ENCODE measurements around the gene SGMS1.
A peak's percentile ranks its signal among the peaks of the same experiment; 100 is the strongest.

Gene SGMS1

DNA sequence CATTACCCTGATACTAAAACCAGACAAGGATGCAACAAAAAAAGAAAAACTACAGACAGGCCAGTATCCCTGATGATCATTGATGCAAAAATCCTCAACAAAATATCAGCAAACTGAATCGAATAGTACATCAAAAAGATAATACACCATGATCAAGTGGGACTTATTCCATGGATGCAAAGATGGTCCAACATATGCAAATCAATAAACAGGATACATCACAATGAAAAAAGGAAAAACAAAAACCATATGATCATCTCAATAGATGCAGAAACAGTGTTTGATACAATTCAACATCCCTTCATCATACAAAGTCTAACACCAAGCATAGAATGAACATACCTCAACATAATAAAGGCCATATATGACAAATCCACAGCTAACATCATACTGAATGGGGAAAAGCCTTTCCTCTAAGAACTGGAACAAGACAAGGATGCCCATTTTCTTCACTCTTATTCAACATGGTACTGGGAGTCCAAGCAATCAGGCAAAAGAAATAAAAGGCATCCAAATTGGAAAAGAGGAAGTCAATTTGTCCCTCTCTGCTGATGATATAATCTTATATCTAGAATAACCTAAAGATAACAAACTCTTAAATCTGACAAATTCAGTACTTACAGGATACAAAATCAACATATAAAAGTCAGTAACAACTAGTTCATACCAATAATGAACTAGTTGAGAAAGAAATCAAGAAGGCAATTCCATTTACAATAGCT, 323.6 kb downstream of the SGMS1 start:
- no peak overlapping the region for H3K4me3 ChIP-seq (ENCODE audit: control insufficient read depth, low read depth, low read length)
- TF ChIP-seq, protein P1, sequence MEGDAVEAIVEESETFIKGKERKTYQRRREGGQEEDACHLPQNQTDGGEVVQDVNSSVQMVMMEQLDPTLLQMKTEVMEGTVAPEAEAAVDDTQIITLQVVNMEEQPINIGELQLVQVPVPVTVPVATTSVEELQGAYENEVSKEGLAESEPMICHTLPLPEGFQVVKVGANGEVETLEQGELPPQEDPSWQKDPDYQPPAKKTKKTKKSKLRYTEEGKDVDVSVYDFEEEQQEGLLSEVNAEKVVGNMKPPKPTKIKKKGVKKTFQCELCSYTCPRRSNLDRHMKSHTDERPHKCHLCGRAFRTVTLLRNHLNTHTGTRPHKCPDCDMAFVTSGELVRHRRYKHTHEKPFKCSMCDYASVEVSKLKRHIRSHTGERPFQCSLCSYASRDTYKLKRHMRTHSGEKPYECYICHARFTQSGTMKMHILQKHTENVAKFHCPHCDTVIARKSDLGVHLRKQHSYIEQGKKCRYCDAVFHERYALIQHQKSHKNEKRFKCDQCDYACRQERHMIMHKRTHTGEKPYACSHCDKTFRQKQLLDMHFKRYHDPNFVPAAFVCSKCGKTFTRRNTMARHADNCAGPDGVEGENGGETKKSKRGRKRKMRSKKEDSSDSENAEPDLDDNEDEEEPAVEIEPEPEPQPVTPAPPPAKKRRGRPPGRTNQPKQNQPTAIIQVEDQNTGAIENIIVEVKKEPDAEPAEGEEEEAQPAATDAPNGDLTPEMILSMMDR (conservative IDR thresholded peaks at IDR 0.05; ENCODE audit: control insufficient read depth, insufficient read depth, low read depth, low read length), result no peak
- no peak for DNase-seq (ENCODE audit: low read depth)

DNA sequence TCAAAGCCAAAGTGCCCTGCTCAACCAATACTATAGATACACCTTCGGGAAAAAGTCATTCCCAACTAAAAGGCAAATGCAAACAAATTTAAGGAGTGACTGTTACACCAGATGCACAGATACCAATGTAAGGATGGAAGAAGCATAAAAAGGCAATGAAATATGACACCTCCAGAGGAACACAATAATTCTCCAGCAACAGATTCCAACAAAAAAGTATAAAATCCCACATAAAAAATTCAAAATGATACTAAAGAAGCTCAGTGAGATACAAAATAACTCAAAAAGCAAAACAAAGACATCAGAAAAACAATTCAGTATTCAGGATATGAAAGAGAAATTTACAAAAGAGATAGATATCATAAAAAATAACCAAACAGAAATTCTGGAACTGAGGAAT, 328.4 kb downstream of the SGMS1 start:
- DNase-seq (ENCODE audit: low read depth), result no peak
- TF ChIP-seq, protein P1 (conservative IDR thresholded peaks at IDR 0.05; ENCODE audit: control insufficient read depth, insufficient read depth, low read depth, low read length), result no peak
- no peak overlapping the region for H3K4me3 ChIP-seq (ENCODE audit: control insufficient read depth, low read depth, low read length)

DNA sequence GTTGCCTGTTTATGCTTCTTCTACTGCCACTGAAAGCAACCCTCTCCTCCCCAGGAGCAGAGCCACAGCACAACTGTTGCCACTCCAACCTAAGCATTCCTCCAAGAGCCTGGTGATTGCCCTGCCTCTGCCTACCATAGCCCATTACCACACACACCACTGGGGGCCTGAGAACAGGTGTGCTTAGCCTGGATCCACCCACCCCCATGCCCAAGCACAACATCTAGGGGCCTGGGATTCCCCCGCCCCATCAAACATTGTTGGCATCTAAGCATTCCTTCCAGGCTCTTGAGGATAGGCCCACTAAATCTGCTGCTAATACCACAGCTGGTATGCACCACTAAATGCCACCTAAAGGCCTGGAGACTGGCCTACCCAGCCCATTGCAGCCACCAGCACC, 329.2 kb downstream of the SGMS1 start:
- no peak for DNase-seq (ENCODE audit: low read depth)
- H3K4me3 ChIP-seq (ENCODE audit: control insufficient read depth, low read depth, low read length), result no peak overlapping the region
- TF ChIP-seq, protein P1 (conservative IDR thresholded peaks at IDR 0.05; ENCODE audit: control insufficient read depth, insufficient read depth, low read depth, low read length), result no peak

DNA sequence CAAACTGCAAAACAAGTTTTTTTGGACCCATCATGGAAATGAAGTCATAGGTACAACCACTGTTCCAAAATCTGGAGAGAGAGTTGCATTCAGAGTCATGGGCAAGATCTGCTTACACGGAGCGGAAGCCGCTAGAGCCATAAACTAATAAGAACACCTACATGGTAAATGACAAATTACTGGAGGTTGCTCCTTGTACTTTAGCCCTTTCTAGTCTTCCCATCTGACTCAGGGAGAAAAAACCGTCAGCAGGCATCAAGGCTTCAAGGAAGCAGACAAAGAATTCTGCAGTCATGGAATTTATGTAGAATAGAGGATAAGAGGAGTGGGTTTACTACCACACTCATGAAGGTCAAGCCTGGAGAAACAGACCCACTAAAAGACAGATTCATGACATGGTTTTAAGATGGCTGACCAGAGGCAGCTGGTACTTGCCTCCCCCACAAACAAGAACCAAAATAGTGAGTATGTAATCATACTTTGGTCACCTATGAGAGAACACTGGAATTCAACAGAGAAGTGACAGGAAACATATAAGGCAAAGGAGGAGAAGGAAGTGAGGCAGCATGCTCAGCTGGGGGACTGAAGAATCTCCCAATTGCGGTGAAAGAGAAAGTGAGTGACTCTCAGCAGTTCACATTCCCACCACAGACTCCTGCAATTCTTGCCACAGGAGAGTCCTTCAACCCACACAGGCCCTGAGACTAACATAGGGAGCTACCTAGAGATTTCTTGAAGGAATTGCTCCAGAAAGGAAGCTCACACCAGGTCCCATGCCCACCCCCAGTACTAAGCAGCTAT, 330.0 kb downstream of the SGMS1 start:
- TF ChIP-seq, protein P1 (conservative IDR thresholded peaks at IDR 0.05; ENCODE audit: control insufficient read depth, insufficient read depth, low read depth, low read length), result no peak
- H3K4me3 ChIP-seq (ENCODE audit: control insufficient read depth, low read depth, low read length), result no peak overlapping the region
- no peak for DNase-seq (ENCODE audit: low read depth)

DNA sequence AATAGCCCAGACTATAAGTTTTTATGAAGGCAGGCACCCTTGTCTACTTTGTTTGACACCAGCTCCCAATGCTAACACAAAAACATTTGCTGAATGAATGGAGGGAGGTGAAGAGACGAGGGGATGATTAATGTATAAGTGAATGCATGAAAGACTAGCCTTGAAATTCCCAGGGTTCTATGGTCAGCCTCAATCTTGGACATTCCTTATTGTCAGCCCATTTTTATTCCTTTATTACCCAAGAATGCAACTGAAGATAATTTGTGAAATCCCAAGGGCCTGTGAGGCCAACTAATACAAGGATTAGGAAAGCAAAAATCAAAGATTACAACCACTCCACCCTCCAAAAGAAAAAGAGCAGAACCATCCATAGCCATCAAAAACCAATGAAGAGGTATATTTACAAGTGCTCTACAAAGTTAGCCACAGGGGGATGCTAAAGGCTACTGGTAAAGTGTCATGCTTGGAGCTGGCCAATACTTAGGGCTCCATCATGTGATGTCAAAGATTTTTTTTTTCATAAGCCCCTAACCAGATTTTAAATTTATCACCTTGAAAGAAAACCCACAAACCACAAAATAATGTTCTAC, 332.4 kb downstream of the SGMS1 start:
- DNase-seq (ENCODE audit: low read depth), result peak; percentile 44
- no peak overlapping the region for H3K4me3 ChIP-seq (ENCODE audit: control insufficient read depth, low read depth, low read length)
- TF ChIP-seq, protein P1 (conservative IDR thresholded peaks at IDR 0.05; ENCODE audit: control insufficient read depth, insufficient read depth, low read depth, low read length), result peak; percentile 58

DNA sequence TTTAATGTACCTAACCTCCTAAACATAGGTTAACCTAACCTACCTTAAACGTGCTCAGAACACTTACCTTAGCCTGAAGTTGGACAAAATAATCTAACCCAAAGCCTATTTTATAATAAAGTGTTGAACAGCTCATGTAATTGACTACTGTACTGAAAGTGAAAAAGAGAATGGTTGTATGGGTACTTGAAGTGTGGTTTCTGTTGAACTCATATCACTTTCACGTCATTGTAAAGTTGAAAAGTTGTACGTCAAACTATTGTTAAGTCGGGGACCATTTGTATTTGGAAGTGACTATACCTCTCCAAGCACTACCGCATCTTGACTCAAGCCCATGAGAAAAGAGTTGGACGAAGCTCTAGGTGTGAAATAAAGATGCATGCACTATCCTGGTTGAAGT, 334.6 kb downstream of the SGMS1 start:
- TF ChIP-seq, protein P1 (conservative IDR thresholded peaks at IDR 0.05; ENCODE audit: control insufficient read depth, insufficient read depth, low read depth, low read length), result no peak
- no peak for DNase-seq (ENCODE audit: low read depth)

More for the DNA sequence above, 334.6 kb downstream of the SGMS1 start:
- no peak overlapping the region for H3K4me3 ChIP-seq (ENCODE audit: control insufficient read depth, low read depth, low read length)

All from fibroblast of mammary gland (primary cell).